ENCODE measurements around the gene DARS2.

- TF ChIP-seq CTCF (IDR thresholded peaks at IDR 0.05; ENCODE audit: low read length) = no peak
- TF ChIP-seq EZH2 (IDR thresholded peaks at IDR 0.05; ENCODE audit: borderline replicate concordance, low read length) = no peak
These were observed 26.4 kb upstream of the DARS2 start for GRCh38 chr1:173798078-173798477.

Data from OCI-LY1 (cell line).